GM19099 (cell line): ENCODE data around the gene PRMT1.

Experiments used
- POLR2A ChIP-seq: IDR thresholded peaks from 3 replicates; pipeline ENCODE4 v1.6.1; 2011; ENCODE audit warnings: low read depth; ENCODE audit not compliant: insufficient read length; ENCODE audit errors: extremely low read depth

PRMT1 gene

GRCh38 chr19:49677231-49677900 is at the start of gene PRMT1:
PRMT1 (plus strand) TSS chr19:49677271; CDS start chr19:49677281, 10 bp downstream.
- peak; percentile 93 for TF ChIP-seq POLR2A

DNA sequence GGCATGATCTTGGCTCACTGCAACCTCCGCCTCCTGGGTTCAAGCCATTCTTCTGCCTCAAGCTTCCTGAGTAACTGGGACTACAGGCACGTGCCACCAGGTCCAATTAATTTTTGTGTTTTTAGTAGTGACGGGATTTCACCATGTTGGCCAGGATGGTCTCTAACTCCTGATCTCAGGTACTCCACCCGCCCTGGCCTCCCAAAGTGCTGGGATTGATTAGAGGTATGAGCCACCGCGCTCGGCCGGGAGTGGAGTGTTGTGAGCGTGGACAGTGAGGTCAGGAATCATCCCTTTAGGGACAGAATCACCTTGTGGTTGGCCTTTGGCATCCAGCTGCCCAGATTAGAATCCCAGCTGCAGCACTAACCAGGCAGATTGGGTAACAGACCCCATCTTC is 47.4 kb upstream of the PRMT1 start:
- TF ChIP-seq POLR2A, result no peak

GRCh38 chr19:49631014-49631588 is 46.0 kb upstream of the PRMT1 start:
- TF ChIP-seq POLR2A, result no peak

DNA sequence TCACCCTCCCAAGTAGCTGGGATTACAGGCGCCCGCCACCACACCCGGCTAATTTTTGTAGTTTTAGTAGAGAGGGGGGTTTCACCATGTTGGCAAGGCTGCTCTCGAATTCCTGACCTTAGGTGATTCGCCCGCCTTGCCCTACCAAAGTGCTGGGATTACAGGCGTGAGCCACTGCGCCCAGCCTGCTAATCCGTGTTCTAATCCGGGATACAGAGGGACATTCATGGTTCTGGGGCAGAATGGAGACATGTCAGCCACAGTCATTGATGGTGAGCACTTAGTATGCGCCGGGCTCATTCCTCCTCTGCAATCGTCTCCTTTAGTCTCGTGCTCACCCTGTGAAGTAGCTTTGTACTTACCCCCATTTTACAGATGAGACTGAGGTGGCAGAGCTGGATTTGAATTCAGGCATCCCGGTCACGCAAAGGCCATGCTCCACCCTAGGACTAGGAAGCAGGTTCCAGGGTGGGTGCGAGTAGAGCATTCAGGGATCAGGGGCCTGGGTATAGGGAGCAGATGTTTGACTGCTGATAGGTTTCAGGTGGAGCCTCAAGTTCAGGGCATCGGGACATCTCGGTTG is 45.4 kb upstream of the PRMT1 start:
- TF ChIP-seq POLR2A, result no peak

DNA sequence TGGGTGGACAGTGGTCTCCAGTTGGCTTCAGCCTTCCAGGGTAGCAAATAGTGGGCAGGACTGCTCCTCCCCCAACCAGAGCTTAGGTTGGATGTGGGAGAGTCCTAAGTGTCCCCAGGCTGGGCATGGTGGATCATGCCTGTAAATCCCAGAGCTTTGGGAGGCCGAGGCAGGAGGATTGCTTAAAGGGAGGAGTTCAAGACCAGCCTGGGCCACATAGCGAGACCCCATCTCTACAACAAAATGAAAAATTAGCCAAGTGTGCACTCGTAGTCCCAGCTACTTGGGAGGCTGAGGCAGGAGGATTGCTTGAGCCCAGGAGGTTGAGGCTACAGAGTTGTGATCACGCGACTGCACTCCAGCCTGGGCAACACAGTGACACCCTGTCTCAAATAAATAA is 44.5 kb upstream of the PRMT1 start:
- TF ChIP-seq POLR2A, result no peak

DNA sequence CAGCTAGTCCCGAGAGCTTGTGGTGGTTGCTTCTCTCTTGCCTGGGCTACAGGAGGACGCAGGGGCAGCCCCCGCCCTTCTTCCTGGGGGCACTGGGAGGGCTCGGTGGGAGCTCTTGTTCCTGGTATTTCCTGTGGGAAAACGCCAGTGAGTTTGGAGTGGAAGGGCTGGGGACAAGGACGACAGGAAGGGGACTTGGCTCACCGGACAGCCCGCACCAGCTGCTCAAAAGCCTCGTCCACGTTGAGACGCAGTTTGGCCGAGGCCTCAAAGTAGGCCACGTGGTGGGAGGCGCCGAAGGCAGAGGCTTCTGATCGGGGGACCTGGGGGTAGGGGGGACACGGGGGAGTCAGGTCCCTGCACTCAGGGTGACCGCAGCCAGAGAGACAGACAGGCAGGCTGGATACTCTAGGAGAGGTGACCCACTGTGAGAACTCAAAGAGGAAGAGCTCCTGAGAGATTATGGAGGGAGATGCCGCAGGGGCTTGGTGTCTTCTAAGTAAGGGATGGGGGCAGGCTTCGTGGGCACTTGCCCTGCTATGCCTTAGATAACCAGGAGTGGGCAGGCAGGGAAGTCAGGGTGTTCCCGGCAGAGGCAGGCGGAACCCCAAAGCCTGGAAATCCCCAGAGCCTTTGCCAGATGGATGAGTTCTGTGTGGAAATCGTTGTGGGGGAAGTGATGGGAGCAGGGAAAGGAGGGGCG is 41.4 kb upstream of the PRMT1 start:
- TF ChIP-seq POLR2A, result no peak

DNA sequence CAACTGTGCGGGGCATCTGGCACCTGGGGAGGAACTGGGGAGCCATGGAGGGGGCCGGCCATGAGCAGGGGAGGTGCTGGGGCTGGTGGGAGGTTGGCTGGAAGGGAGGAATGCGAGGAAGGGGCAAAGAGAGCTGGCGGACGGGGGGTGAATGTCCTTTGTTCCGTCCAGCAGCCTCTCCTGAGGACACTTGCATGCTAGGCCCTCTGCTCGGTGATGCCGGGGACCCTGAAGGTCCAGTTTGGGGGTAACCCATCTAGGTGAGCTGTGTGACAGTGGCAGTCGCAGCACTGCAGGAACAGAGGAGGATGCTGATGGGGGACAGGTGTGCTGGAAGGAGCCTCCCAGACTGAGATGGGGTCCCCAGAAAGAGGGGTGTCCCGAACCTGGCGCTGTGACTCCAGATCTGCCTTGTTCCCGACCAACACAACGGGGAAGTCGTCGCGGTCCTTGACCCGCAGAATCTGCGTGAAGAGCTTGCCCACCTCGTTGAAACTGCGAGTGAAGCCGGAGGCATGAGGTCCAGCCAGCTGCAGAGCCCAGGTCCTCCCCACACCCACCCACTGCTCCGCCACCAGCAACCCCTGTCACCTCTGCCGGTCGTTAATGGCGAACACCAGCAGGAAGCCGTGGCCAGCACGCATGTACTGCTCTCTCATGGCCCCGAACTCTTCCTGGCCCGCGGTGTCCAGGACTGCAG is 40.7 kb upstream of the PRMT1 start:
- TF ChIP-seq POLR2A, result no peak

DNA sequence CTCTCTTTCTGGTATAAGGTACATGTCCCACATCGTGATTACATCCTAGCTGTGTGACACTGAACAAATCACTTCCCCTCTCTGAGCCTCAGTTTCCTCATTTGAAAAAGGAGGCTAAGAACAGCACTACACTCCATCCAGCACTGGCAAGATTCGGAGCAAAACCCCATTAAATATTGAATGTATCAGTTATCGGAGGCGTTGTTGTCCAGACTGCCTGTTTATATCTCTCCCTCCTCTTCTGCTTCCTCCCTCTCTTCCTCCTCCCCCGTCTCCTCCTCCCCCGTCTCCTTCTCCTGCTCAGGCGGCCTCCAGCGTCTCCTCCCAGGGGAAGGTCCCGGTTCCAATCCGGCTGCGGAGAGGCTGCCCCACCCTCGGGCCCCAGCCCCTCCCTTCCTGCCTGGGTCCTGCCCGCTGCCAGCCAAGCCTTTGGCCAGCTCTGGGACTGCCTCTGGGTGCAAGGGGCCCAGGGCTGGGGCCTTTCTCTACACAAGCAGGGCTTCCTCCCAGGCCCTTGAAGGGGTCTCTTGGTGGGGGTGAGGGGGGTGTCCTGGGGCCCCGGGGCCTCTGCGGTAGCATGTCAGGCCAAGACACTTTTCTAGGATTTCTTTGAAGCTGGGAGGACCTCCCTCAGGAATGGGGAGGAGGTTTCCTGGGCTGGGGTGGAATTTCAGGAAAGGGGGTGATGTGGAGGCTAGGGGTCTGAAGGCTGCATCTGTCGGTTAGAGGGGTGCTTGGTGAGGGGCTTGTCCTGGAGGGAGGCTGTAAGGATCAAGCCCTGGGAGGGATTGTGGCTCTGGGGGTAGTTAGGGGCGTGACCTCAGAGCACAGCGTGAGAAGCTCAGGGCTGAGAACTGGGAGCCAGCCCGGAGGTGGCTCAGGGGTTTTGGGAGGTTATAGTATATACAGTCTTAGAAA is 39.0 kb upstream of the PRMT1 start:
- TF ChIP-seq POLR2A, result no peak

GRCh38 chr19:49639401-49640112 is 37.5 kb upstream of the PRMT1 start:
- TF ChIP-seq POLR2A, result no peak

GRCh38 chr19:49640113-49640898 is 36.8 kb upstream of the PRMT1 start, which contains the start of gene RRAS:
RRAS (minus strand) TSS chr19:49640143; CDS start chr19:49640098, 45 bp downstream.
- peak; percentile 90 for TF ChIP-seq POLR2A

- TF ChIP-seq POLR2A, result peak; percentile 49
Observed at GRCh38 chr19:49641688-49642491, 35.2 kb upstream of the PRMT1 start, which contains the start of gene SCAF1. SCAF1 (plus strand) TSS chr19:49642209; CDS start chr19:49645027, 2,818 bp downstream.

GRCh38 chr19:49642492-49643035 is 34.5 kb upstream of the PRMT1 start:
- no peak for TF ChIP-seq POLR2A

DNA sequence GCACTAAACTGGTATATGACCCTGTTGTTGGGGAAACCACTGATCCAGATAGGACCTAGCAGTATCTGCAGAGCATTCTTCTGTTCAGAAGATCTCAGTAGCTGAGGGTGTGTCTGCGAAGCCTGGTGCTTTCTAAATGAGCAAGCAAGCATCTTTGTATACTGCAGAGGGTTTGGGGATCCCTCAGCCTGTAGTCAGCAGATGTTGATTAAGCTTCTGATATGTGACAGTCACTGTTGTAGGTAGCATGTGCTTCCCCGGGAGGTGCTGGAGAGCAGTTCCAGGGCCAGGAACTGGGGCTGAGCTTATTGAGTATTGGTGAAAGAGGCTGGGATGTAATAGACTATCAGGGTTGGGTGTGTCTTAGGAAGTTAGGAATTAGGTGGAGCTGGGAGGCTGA is 33.6 kb upstream of the PRMT1 start:
- no peak for TF ChIP-seq POLR2A
